MM.1S (cell line): ENCODE results near the gene SCMH1.

Source experiments
- DNase-seq: peaks from one replicate; pipeline ENCODE4 v3.0.0-alpha.2; 2015
- H2AFZ ChIP-seq: fragments of 300-600 bp; sonication (generic); 2 replicates; pipeline ENCODE4 v1.6.0; 2016; ENCODE audit warnings: antibody characterized with exemption, low read length
- H3F3A ChIP-seq: fragments of 300-600 bp; sonication (generic); 2 replicates; pipeline ENCODE4 v1.6.1; 2016; ENCODE audit warnings: mild to moderate bottlenecking, antibody characterized with exemption, low read length, moderate library complexity, mixed read lengths; ENCODE audit not compliant: insufficient read depth
- H3K27ac ChIP-seq: fragments of 300-600 bp; sonication (generic); 2 replicates; pipeline ENCODE4 v1.5.1; 2016; ENCODE audit warnings: mild to moderate bottlenecking, low read length
- H3K27me3 ChIP-seq: fragments of 300-600 bp; sonication (generic); replicated peaks from 2 replicates; pipeline ENCODE4 v1.6.0; 2016; ENCODE audit warnings: low read length; ENCODE audit not compliant: insufficient read depth
- H3K36me3 ChIP-seq: fragments of 300-600 bp; sonication (generic); replicated peaks from 2 replicates; pipeline ENCODE4 v1.6.1; 2016; ENCODE audit warnings: mild to moderate bottlenecking, low read length, mixed read lengths; ENCODE audit not compliant: insufficient read depth
- H3K4me1 ChIP-seq: fragments of 300-600 bp; sonication (generic); 2 replicates; pipeline ENCODE4 v1.6.1; 2016; ENCODE audit warnings: low read length, mixed read lengths
- H3K4me2 ChIP-seq: fragments of 300-600 bp; sonication (generic); 2 replicates; pipeline ENCODE4 v1.6.0; 2016; ENCODE audit warnings: low read depth, low read length
- H3K4me3 ChIP-seq: fragments of 300-600 bp; sonication (generic); 2 replicates; pipeline ENCODE4 v1.5.1; 2016; ENCODE audit warnings: low read length, mixed read lengths
- H3K79me2 ChIP-seq: fragments of 300-600 bp; sonication (generic); 2 replicates; pipeline ENCODE4 v1.6.1; 2016; ENCODE audit warnings: mixed run types, low read length, mixed read lengths
- H3K9ac ChIP-seq: fragments of 300-600 bp; sonication (generic); 2 replicates; pipeline ENCODE4 v1.6.1; 2016; ENCODE audit warnings: low read length, mixed read lengths
- H3K9me2 ChIP-seq: fragments of 300-600 bp; sonication (generic); replicated peaks from 2 replicates; pipeline ENCODE4 v1.6.1; 2016; ENCODE audit warnings: mild to moderate bottlenecking, low read length, mixed read lengths; ENCODE audit not compliant: insufficient read depth
- H3K9me3 ChIP-seq: fragments of 300-600 bp; sonication (generic); replicated peaks from 2 replicates; pipeline ENCODE4 v1.6.1; 2016; ENCODE audit warnings: mild to moderate bottlenecking, low read length, mixed read lengths; ENCODE audit not compliant: insufficient read depth
- H4K20me1 ChIP-seq: fragments of 300-600 bp; sonication (generic); 2 replicates; pipeline ENCODE4 v1.6.1; 2016; ENCODE audit warnings: mild to moderate bottlenecking, low read length, moderate library complexity, mixed read lengths; ENCODE audit not compliant: insufficient read depth
- CTCF ChIP-seq: fragments of 300-600 bp; sonication (generic); IDR thresholded peaks from 2 replicates; pipeline ENCODE4 v1.5.1; 2016; ENCODE audit warnings: antibody characterized with exemption, low read length, mixed read lengths
- EZH2 ChIP-seq: fragments of 300-600 bp; sonication (generic); optimal IDR thresholded peaks from 2 replicates; pipeline ENCODE3; 2017; ENCODE audit warnings: low read depth, mild to moderate bottlenecking, antibody characterized with exemption, low read length, mixed read lengths
- EZH2phosphoT487 ChIP-seq: fragments of 300-600 bp; sonication (generic); IDR thresholded peaks from 2 replicates; pipeline ENCODE4 v1.6.1; 2018; ENCODE audit warnings: antibody characterized with exemption, low read length

The SCMH1 gene

GRCh38 chr1:41235893-41236292 is 6.2 kb downstream of the SCMH1 start:
- no peaks in the 10 kb centered on the region; the same call in 1 of the 2 replicates for H4K20me1 ChIP-seq

GRCh38 chr1:41233708-41234107 is 8.4 kb downstream of the SCMH1 start:
- TF ChIP-seq EZH2 (no peak), EZH2phosphoT487 (no peak), CTCF (no peak)
- no peaks in the 10 kb centered on the region for H3F3A ChIP-seq
- H3K79me2 ChIP-seq, result peaks cover 84% of the 10 kb centered on the region
- DNase-seq, result no peak
- no peak overlapping the region for H3K4me3 ChIP-seq
- H3K4me2 ChIP-seq, result no peak overlapping the region
- no peak overlapping the region for H3K9ac ChIP-seq
- no peak overlapping the region for H3K27ac ChIP-seq
- no peaks in the 10 kb centered on the region for H3K27me3 ChIP-seq
- 0 out of 2 replicates have a peak, but pooled peaks cover 2% of the 10 kb centered on the region for H3K36me3 ChIP-seq
- no peak overlapping the region for H2AFZ ChIP-seq
- H3K4me1 ChIP-seq, result no peaks in the 10 kb centered on the region
- H3K9me3 ChIP-seq, result no peaks in the 10 kb centered on the region
- H4K20me1 ChIP-seq, result no peaks in the 10 kb centered on the region; the same call in 1 of the 2 replicates
- H3K9me2 ChIP-seq, result no peaks in the 10 kb centered on the region

More at GRCh38 chr1:41235893-41236292, 6.2 kb downstream of the SCMH1 start:
- no peak overlapping the region for H3K9ac ChIP-seq
- H3K4me2 ChIP-seq, result no peak overlapping the region
- DNase-seq, result no peak
- H3K79me2 ChIP-seq, result peaks cover 91% of the 10 kb centered on the region
- peaks cover 12% of the 10 kb centered on the region for H3K4me1 ChIP-seq
- H3K27ac ChIP-seq, result no peak overlapping the region
- H3K9me2 ChIP-seq, result no peaks in the 10 kb centered on the region
- H3K4me3 ChIP-seq, result no peak overlapping the region
- H3K9me3 ChIP-seq, result no peaks in the 10 kb centered on the region
- 0 out of 2 replicates have a peak, but pooled peaks cover 2% of the 10 kb centered on the region for H3K36me3 ChIP-seq
- H3F3A ChIP-seq, result peaks cover 8% of the 10 kb centered on the region
- TF ChIP-seq CTCF (no peak), EZH2 (no peak), EZH2phosphoT487 (no peak)
- H2AFZ ChIP-seq, result no peak overlapping the region
- no peaks in the 10 kb centered on the region for H3K27me3 ChIP-seq

GRCh38 chr1:41232305-41232704 is 9.8 kb downstream of the SCMH1 start:
- Histone ChIP-seq H3K9me3 (no peaks in the 10 kb centered on the region), H3K79me2 (peaks cover 84% of the 10 kb centered on the region), H3K9me2 (no peaks in the 10 kb centered on the region), H3K4me3 (no peak overlapping the region), H3K36me3 (0 out of 2 replicates have a peak, but pooled peaks cover 2% of the 10 kb centered on the region), H4K20me1 (no peaks in the 10 kb centered on the region; the same call in 1 of the 2 replicates), H3K9ac (no peak overlapping the region), H3F3A (no peaks in the 10 kb centered on the region), H3K4me2 (no peak overlapping the region), H3K4me1 (no peaks in the 10 kb centered on the region), H2AFZ (no peak overlapping the region), H3K27me3 (no peaks in the 10 kb centered on the region), H3K27ac (no peak overlapping the region)
- TF ChIP-seq EZH2phosphoT487 (no peak), EZH2 (no peak), CTCF (no peak)
- DNase-seq, result no peak
